GM23338 (cell line): ENCODE data around the gene STAT4. TPM values are rescaled to one million over a fixed set of nuclear protein-coding genes. Genes with fewer than 3 reads are reported as not detected.

Source experiments
- ATAC-seq: fragments of 200-7000 bp; cut with Tn5 transposase; 3 replicates; pipeline ENCODE4 v1.9.1; 2020
- DNase-seq: peaks from one replicate; pipeline ENCODE4 v3.0.0-alpha.2; 2015; ENCODE audit warnings: low spot score
- H2AFZ ChIP-seq: fragments of 200-600 bp; sonication (generic); 2 replicates; pipeline ENCODE4 v1.8.0; 2016; ENCODE audit warnings: antibody characterized with exemption, mild to moderate bottlenecking, moderate library complexity
- H3F3A ChIP-seq: fragments of 200-600 bp; sonication (generic); replicated peaks from 2 replicates; pipeline ENCODE4 v1.8.0; 2017; ENCODE audit warnings: antibody characterized with exemption, mixed run types, low read depth
- H3K27ac ChIP-seq: fragments of 200-600 bp; sonication (generic); 2 replicates; pipeline ENCODE4 v1.6.1; 2016; ENCODE audit warnings: low read depth
- H3K27me3 ChIP-seq: fragments of 200-600 bp; sonication (generic); 2 replicates; pipeline ENCODE4 v1.8.0; 2016; ENCODE audit warnings: mild to moderate bottlenecking, mixed run types, moderate library complexity; ENCODE audit not compliant: insufficient read depth
- H3K36me3 ChIP-seq: fragments of 200-600 bp; sonication (generic); 2 replicates; pipeline ENCODE4 v1.8.0; 2016; ENCODE audit warnings: mild to moderate bottlenecking; ENCODE audit not compliant: insufficient read depth
- H3K4me1 ChIP-seq: fragments of 200-600 bp; sonication (generic); 2 replicates; pipeline ENCODE4 v1.8.0; 2016; ENCODE audit warnings: mild to moderate bottlenecking, moderate library complexity; ENCODE audit not compliant: insufficient read depth
- H3K4me2 ChIP-seq: fragments of 200-600 bp; sonication (generic); 2 replicates; pipeline ENCODE4 v1.7.1; 2017; ENCODE audit warnings: mixed run types
- H3K4me3 ChIP-seq: fragments of 200-600 bp; sonication (generic); 2 replicates; pipeline ENCODE4 v1.6.1; 2016; ENCODE audit warnings: mixed run types
- H3K79me2 ChIP-seq: fragments of 200-600 bp; sonication (generic); replicated peaks from 2 replicates; pipeline ENCODE4 v1.8.0; 2017; ENCODE audit warnings: mild to moderate bottlenecking; ENCODE audit not compliant: insufficient read depth
- H3K9me2 ChIP-seq: fragments of 200-600 bp; sonication (generic); 2 replicates; pipeline ENCODE4 v1.8.0; 2017; ENCODE audit not compliant: insufficient read depth
- H4K20me1 ChIP-seq: fragments of 200-600 bp; sonication (generic); replicated peaks from 2 replicates; pipeline ENCODE4 v1.8.0; 2017; ENCODE audit warnings: mild to moderate bottlenecking; ENCODE audit not compliant: insufficient read depth
- H3K27ac Mint-ChIP-seq: 2 replicates; pipeline ENCODE4 v1.8.0; 2020; ENCODE audit warnings: inconsistent platforms, mild to moderate bottlenecking, moderate library complexity, mixed read lengths
- H3K27me3 Mint-ChIP-seq: 3 replicates; pipeline ENCODE4 v1.8.0; 2022; ENCODE audit warnings: low read depth, mild to moderate bottlenecking, moderate library complexity, mixed read lengths, inconsistent platforms; ENCODE audit not compliant: insufficient read depth, poor library complexity
- H3K36me3 Mint-ChIP-seq: 3 replicates; pipeline ENCODE4 v1.8.0; 2021; ENCODE audit warnings: low read depth, mild to moderate bottlenecking, inconsistent platforms, moderate library complexity, mixed read lengths
- H3K4me1 Mint-ChIP-seq: 3 replicates; pipeline ENCODE4 v1.8.0; 2020; ENCODE audit warnings: mild to moderate bottlenecking, inconsistent platforms, mixed read lengths
- H3K4me3 Mint-ChIP-seq: 3 replicates; pipeline ENCODE4 v1.8.0; 2021; ENCODE audit warnings: moderate library complexity, mild to moderate bottlenecking, inconsistent platforms, mixed read lengths
- H3K9me3 Mint-ChIP-seq: 3 replicates; pipeline ENCODE4 v1.8.0; 2020; ENCODE audit warnings: moderate library complexity, mild to moderate bottlenecking, inconsistent platforms, mixed read lengths
- CREB1 ChIP-seq: fragments of 250-450 bp; sonication (Bioruptor Pico); IDR thresholded peaks from 2 replicates; pipeline ENCODE4 v1.5.0; 2020; ENCODE audit warnings: low read depth, mild to moderate bottlenecking, moderate library complexity
- EZH2 ChIP-seq: fragments of 200-600 bp; sonication (generic); IDR thresholded peaks from one replicate; pipeline ENCODE4 v1.8.0; 2017; ENCODE audit warnings: antibody characterized with exemption, mild to moderate bottlenecking, low read depth; ENCODE audit not compliant: unreplicated experiment
- EZH2phosphoT487 ChIP-seq: fragments of 200-600 bp; sonication (generic); IDR thresholded peaks from one replicate; pipeline ENCODE4 v1.8.1; 2018; ENCODE audit warnings: antibody characterized with exemption; ENCODE audit not compliant: unreplicated experiment
- JUNB ChIP-seq: IDR thresholded peaks from one replicate; pipeline ENCODE4 v1.6.1; 2016; ENCODE audit warnings: antibody characterized with exemption; ENCODE audit not compliant: unreplicated experiment
- NANOG ChIP-seq: IDR thresholded peaks from 2 replicates; pipeline ENCODE4 v1.6.1; 2016; ENCODE audit warnings: antibody characterized with exemption, borderline replicate concordance
- POLR2AphosphoS5 ChIP-seq: IDR thresholded peaks from 2 replicates; pipeline ENCODE4 v1.6.1; 2016; ENCODE audit warnings: antibody characterized with exemption, low read depth
- REST ChIP-seq: IDR thresholded peaks from one replicate; pipeline ENCODE4 v1.6.1; 2018; ENCODE audit warnings: antibody characterized with exemption; ENCODE audit not compliant: unreplicated experiment
- ZNF114 ChIP-seq: fragments of 250-450 bp; sonication (Bioruptor Pico); IDR thresholded peaks from 2 replicates; pipeline ENCODE4 v1.5.0; 2020; ENCODE audit warnings: mild to moderate bottlenecking, moderate library complexity
- ZNF331 ChIP-seq: fragments of 250-450 bp; sonication (Bioruptor Pico); IDR thresholded peaks from 2 replicates; pipeline ENCODE4 v1.5.0; 2020; ENCODE audit warnings: low read depth, mild to moderate bottlenecking, moderate library complexity
- polyA plus RNA-seq: library from polyadenylated mRNA; unstranded; fragments of >200 nt; fragmentation: Nextera tagmentation; extraction: Ambion mirVana; gene quantifications from 2 replicates; pipeline ENCODE4 v1.2.1, GENCODE V29; 2016
- total RNA-seq: library from RNA; depleted of rRNA; stranded (reverse); fragments of >200 nt; shearing (Covaris generic); gene quantifications from 2 replicates; pipeline ENCODE4 v1.2.3, GENCODE V29; 2014
- TF ChIP-seq, protein P1 (sequence below): IDR thresholded peaks from 2 replicates; pipeline ENCODE4 v1.6.1; 2016; ENCODE audit warnings: antibody characterized with exemption
- TF ChIP-seq, protein P2 (sequence below), 2 experiments: fragments of 200-600 bp in 1 of 2; sonication (generic) in 1 of 2; conservative IDR thresholded peaks; 2 replicates each; pipeline versions ENCODE4 v1.5.1 to v1.6.1; 2016 to 2017; ENCODE audit warnings: antibody characterized with exemption in 2 of 2, low read depth in 2 of 2, mild to moderate bottlenecking in 2 of 2, moderate library complexity in 1 of 2

STAT4 gene
- total and polyA plus RNA-seq, 2 experiments from 2014 or later = 0.52 to 0.86 TPM

GRCh38 chr2:191023235-191023679 is 127.5 kb downstream of the STAT4 start (continued):
- TF ChIP-seq REST = no peak

DNA sequence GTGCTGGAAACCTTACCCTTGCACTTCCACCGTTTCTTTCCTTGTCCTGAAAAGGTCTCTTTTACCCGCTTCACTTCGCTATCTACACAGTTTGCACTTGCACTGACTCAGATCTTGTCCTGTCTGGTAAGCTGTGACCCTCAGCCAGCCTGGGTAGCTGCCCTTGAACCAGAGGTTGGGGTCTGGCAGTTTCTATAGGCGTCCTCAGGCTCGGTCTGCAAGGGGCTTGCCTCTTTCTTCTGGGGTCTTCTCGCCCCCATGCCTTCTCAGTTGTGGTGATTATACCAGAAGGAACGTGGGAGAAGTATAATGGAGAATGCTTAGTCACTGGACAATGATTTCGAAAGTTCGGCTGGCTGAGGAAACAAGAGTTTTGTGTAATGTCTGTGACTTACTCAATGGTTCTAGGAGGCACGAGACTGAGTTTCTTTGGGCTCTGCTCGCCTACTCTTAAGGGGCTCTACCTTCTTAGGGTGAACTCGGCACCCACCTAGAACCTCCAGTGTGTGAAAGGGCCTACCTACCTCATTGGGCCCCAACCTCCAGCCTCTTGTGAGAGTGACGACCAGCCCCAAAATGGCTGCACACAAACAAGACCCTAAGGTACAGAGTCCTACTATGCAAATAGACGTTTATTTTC is 129.9 kb downstream of the STAT4 start:
- H3F3A ChIP-seq = 0 out of 2 replicates have a peak, but pooled peaks cover 5% of the 10 kb centered on the region
- H3K4me1 ChIP-seq = peaks cover 5% of the 10 kb centered on the region; the same call in 1 of the 2 replicates
- H3K4me3 ChIP-seq = peak overlapping the region; percentile 92
- H3K27ac ChIP-seq = peak overlapping the region; percentile 86
- H3K9me2 ChIP-seq = no peaks in the 10 kb centered on the region; the same call in 1 of the 2 replicates
- no peak overlapping the region for H3K4me3 Mint-ChIP-seq
- no peaks in the 10 kb centered on the region for H3K36me3 ChIP-seq
- peak overlapping the region; percentile 98 for H3K4me2 ChIP-seq
- H4K20me1 ChIP-seq = no peaks in the 10 kb centered on the region
- no peaks in the 10 kb centered on the region for H3K4me1 Mint-ChIP-seq
- no peak for DNase-seq
- no peaks in the 10 kb centered on the region for H3K36me3 Mint-ChIP-seq
- H3K79me2 ChIP-seq = no peaks in the 10 kb centered on the region
- no peak overlapping the region for H3K27ac Mint-ChIP-seq
- H3K27me3 ChIP-seq = peaks cover 20% of the 10 kb centered on the region; the same call in 1 of the 2 replicates
- H2AFZ ChIP-seq = peak overlapping the region; percentile 89
- H3K27me3 Mint-ChIP-seq = peaks cover 2% of the 10 kb centered on the region
- H3K9me3 Mint-ChIP-seq = no peaks in the 10 kb centered on the region
- peak; percentile 40 for ATAC-seq
- no peak for TF ChIP-seq JUNB
- TF ChIP-seq EZH2phosphoT487 = no peak
- no peak for TF ChIP-seq CREB1 (CRISPR knock-in tag)
- no peak for TF ChIP-seq REST
- TF ChIP-seq, protein P1, sequence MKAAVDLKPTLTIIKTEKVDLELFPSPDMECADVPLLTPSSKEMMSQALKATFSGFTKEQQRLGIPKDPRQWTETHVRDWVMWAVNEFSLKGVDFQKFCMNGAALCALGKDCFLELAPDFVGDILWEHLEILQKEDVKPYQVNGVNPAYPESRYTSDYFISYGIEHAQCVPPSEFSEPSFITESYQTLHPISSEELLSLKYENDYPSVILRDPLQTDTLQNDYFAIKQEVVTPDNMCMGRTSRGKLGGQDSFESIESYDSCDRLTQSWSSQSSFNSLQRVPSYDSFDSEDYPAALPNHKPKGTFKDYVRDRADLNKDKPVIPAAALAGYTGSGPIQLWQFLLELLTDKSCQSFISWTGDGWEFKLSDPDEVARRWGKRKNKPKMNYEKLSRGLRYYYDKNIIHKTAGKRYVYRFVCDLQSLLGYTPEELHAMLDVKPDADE = no peak
- TF ChIP-seq, protein P2, sequence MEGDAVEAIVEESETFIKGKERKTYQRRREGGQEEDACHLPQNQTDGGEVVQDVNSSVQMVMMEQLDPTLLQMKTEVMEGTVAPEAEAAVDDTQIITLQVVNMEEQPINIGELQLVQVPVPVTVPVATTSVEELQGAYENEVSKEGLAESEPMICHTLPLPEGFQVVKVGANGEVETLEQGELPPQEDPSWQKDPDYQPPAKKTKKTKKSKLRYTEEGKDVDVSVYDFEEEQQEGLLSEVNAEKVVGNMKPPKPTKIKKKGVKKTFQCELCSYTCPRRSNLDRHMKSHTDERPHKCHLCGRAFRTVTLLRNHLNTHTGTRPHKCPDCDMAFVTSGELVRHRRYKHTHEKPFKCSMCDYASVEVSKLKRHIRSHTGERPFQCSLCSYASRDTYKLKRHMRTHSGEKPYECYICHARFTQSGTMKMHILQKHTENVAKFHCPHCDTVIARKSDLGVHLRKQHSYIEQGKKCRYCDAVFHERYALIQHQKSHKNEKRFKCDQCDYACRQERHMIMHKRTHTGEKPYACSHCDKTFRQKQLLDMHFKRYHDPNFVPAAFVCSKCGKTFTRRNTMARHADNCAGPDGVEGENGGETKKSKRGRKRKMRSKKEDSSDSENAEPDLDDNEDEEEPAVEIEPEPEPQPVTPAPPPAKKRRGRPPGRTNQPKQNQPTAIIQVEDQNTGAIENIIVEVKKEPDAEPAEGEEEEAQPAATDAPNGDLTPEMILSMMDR (conservative IDR thresholded peaks at IDR 0.05; ENCODE audit: low read depth in 2 of 2) = no peak
- no peak for TF ChIP-seq ZNF114 (CRISPR knock-in tag)
- no peak for TF ChIP-seq NANOG
- no peak for TF ChIP-seq ZNF331 (CRISPR knock-in tag)
- TF ChIP-seq EZH2 = no peak
- no peak for TF ChIP-seq POLR2AphosphoS5
